GM18499 (cell line): ENCODE results near the gene FOSB.
"Not testable (repeated sequence)": the region's sequence is repeated elsewhere in the genome, so short reads cannot be mapped to it uniquely, and the experiment has no call there.

ENCODE experiments used
- ATAC-seq: cut with Tn5 transposase; IDR thresholded peaks from one replicate; pipeline ENCODE4 v1.9.1; 2021; ENCODE audit warnings: moderate number of reproducible peaks; ENCODE audit not compliant: insufficient read depth, unreplicated experiment

FOSB gene

GRCh38 chr19:45467456-45468158 lies at the start of gene FOSB:
Gene FOSB, plus strand, starts transcription at chr19:45467996. Its CDS starts 591 bp downstream, at chr19:45468587.
- no peak for ATAC-seq

- no peak for ATAC-seq
These were observed 49.0 kb upstream of the FOSB start for GRCh38 chr19:45418802-45419201.

- no peak for ATAC-seq
These were observed 48.4 kb upstream of the FOSB start for GRCh38 chr19:45419396-45419795.

- no peak for ATAC-seq
These were observed 47.9 kb upstream of the FOSB start for GRCh38 chr19:45419895-45420294.

GRCh38 chr19:45420356-45420755 lies 47.4 kb upstream of the FOSB start:
- no peak for ATAC-seq

GRCh38 chr19:45420871-45421270 lies 46.9 kb upstream of the FOSB start:
- no peak for ATAC-seq

GRCh38 chr19:45421947-45422498 lies 45.8 kb upstream of the FOSB start:
- no peak for ATAC-seq

- ATAC-seq: no peak
These were observed 44.7 kb upstream of the FOSB start for GRCh38 chr19:45423033-45423588.

GRCh38 chr19:45423589-45424190 lies 44.1 kb upstream of the FOSB start, which contains the start of gene ERCC1:
Gene ERCC1, minus strand, starts transcription at chr19:45423917. Its CDS starts 543 bp downstream, at chr19:45423374.
- ATAC-seq: peak; percentile 43

- ATAC-seq: no peak
These were observed 43.4 kb upstream of the FOSB start for GRCh38 chr19:45424191-45425058.

GRCh38 chr19:45428384-45429231 lies 39.2 kb upstream of the FOSB start:
- no peak for ATAC-seq

GRCh38 chr19:45429896-45430295 lies 37.9 kb upstream of the FOSB start:
- ATAC-seq: not testable (repeated sequence)

- not testable (repeated sequence) for ATAC-seq
These were observed 36.8 kb upstream of the FOSB start for GRCh38 chr19:45431008-45431407.

- not testable (repeated sequence) for ATAC-seq
These were observed 35.3 kb upstream of the FOSB start for GRCh38 chr19:45432543-45432942.

- ATAC-seq: no peak
These were observed 30.5 kb upstream of the FOSB start for GRCh38 chr19:45437328-45437727.

- no peak for ATAC-seq
These were observed 28.6 kb upstream of the FOSB start for GRCh38 chr19:45439190-45439568.

- ATAC-seq: no peak
These were observed 28.1 kb upstream of the FOSB start for GRCh38 chr19:45439569-45440258.

GRCh38 chr19:45440259-45440638 lies 27.5 kb upstream of the FOSB start:
- no peak for ATAC-seq
